Thoracic aorta (tissue), 2 donors: ENCODE measurements around the gene PSENEN. TPM values are rescaled to one million over a fixed set of nuclear protein-coding genes. Genes with fewer than 3 reads are reported as not detected.

Experiments used
- ATAC-seq: fragments of 150-250 bp; one replicate; pipeline ENCODE4 v1.8.0; 2017; ENCODE audit warnings: low read depth; ENCODE audit not compliant: insufficient number of reproducible peaks, low FRiP score
- DNase-seq: peaks from one replicate; pipeline ENCODE4 v3.0.0-alpha.2; 2020; ENCODE audit warnings: low spot score
- H3K27ac ChIP-seq, 2 donors: fragments of 200-600 bp; sonication (generic); 1 replicate in 1 of 2; 2 replicates in 1 of 2; pipeline ENCODE4 v1.5.1; 2016; ENCODE audit warnings: mild to moderate bottlenecking in 2 of 2, moderate library complexity in 2 of 2
- H3K27me3 ChIP-seq: fragments of 200-600 bp; sonication (generic); replicated peaks from 2 replicates; pipeline ENCODE4 v1.6.0; 2016; ENCODE audit warnings: mild to moderate bottlenecking; ENCODE audit not compliant: insufficient read depth
- H3K36me3 ChIP-seq: fragments of 200-600 bp; sonication (generic); one replicate; pipeline ENCODE4 v1.5.1; 2016
- H3K4me1 ChIP-seq, 2 donors: fragments of 200-600 bp; sonication (generic); 1 replicate in 1 of 2; 2 replicates in 1 of 2; pipeline versions ENCODE4 v1.5.1 to v1.6.0; 2016; ENCODE audit warnings: low read depth in 2 of 2, mild to moderate bottlenecking in 1 of 2; ENCODE audit not compliant: control insufficient read depth in 1 of 2
- H3K4me3 ChIP-seq: fragments of 200-600 bp; sonication (generic); 2 replicates; pipeline ENCODE4 v1.5.1; 2016; ENCODE audit warnings: mild to moderate bottlenecking
- H3K9me3 ChIP-seq: fragments of 200-600 bp; sonication (generic); 2 replicates; pipeline ENCODE4 v1.5.1; 2016
- total RNA-seq, 2 donors: library from RNA; depleted of rRNA; stranded (reverse); fragments of >200 nt; gene quantifications; one replicate each; pipeline versions ENCODE4 v1.1.0 to v1.2.3, GENCODE V29; 2016
- TF ChIP-seq, protein P1 (sequence below): fragments of 200-600 bp; sonication (generic); IDR thresholded peaks from one replicate; pipeline ENCODE4 v1.5.1; 2019; ENCODE audit warnings: antibody characterized with exemption

PSENEN gene
- total RNA-seq, 2 donors from 2014 or later = 25.5 to 30.1 TPM

DNA sequence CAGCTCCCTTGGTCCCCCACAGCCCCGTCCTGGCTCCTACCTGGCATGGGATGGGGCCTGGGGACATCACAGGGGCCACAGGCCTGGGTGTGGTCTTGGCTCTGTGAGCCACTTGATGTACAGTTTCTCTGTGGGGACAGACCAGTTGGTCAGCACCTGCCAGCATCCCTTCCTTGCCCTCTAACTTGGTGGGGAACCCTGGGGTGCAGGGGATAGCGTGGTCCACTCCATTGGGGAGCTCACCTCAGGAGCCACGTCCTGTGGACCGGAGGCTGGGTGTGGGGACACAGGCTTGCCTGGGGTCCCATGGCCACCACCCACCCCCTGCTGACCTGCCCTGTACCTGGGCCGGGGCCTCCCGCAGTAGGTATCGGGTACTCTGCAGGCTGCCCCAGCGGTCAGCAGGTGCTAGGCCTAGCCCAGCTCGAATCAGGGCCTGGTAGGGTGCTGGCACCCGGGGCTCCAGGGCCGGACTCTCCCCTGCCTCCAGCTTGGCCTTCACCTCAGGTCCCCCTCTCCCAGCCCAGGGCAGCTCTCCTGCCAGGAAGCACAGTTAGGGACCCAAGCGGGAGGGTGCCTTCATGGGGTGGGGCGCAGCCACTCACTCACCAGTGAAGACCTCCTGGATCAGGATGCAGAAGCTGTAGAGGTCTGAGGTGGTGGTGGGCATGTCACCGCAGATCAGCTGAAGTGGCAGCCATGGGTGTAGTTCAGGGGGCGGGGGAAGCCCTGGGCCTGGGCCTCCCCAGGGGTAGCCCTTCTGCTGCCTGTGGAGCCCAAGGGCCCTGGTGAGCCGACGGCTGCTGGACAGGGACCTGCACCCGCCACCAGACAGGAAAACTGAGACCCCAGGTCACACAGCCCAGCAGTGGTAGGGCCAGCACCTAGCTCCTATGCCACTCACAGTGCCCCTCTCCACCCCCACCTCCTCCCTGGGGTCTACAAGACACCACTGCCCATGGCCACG lies 44.8 kb downstream of the PSENEN start:
- no peaks in the 10 kb centered on the region for H3K27me3 ChIP-seq
- no peak overlapping the region for H3K4me3 ChIP-seq
- no peak for ATAC-seq
- no peak for DNase-seq
- H3K4me1 ChIP-seq = no peaks in the 10 kb centered on the region
- peaks cover under 1% of the 10 kb centered on the region for H3K36me3 ChIP-seq
- H3K9me3 ChIP-seq = no peaks in the 10 kb centered on the region
- no peak overlapping the region for H3K27ac ChIP-seq
- TF ChIP-seq, protein P1, sequence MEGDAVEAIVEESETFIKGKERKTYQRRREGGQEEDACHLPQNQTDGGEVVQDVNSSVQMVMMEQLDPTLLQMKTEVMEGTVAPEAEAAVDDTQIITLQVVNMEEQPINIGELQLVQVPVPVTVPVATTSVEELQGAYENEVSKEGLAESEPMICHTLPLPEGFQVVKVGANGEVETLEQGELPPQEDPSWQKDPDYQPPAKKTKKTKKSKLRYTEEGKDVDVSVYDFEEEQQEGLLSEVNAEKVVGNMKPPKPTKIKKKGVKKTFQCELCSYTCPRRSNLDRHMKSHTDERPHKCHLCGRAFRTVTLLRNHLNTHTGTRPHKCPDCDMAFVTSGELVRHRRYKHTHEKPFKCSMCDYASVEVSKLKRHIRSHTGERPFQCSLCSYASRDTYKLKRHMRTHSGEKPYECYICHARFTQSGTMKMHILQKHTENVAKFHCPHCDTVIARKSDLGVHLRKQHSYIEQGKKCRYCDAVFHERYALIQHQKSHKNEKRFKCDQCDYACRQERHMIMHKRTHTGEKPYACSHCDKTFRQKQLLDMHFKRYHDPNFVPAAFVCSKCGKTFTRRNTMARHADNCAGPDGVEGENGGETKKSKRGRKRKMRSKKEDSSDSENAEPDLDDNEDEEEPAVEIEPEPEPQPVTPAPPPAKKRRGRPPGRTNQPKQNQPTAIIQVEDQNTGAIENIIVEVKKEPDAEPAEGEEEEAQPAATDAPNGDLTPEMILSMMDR = no peak

DNA sequence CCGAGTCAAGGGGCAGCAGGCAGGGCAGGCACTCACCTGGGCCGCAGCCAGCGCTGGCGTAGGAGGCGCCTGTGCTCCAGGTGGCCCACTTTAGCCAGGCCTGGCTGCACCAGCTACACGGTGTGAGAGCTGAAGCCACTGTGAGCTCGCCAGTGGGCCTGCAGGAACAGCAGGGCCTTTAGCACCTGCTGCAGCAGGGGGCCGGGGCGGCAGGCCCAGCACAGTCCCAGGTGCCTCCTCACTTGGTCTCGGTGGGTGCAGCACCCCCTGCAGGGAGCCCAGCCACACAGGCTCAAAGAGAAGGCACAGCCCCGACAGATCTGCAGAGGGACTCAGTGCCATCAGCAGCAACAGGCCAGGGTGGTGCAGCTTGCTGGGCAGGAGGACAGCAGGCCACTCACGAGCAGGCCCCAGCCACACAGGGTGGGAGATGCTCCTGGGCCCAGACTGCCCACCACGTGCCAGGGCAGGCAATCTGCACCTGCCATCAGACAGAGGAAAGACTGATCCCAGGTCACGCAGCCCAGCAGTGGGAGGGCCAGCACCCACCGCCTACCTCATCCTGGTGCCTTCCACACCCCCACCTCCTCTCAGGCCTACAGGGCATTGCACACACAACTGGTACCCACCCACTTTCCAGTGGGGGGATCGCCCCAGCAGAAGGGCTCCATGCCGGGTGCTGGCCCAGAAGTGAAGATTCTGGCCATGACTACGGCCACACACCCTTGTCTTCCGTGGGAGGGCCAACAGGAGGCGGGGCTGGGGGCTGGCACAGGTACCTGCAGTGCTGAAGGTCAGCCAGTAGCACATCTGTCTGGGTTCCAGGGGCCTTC lies 45.7 kb downstream of the PSENEN start:
- no peaks in the 10 kb centered on the region for H3K9me3 ChIP-seq
- DNase-seq = no peak
- no peaks in the 10 kb centered on the region for H3K36me3 ChIP-seq
- H3K4me1 ChIP-seq = no peaks in the 10 kb centered on the region
- H3K4me3 ChIP-seq = no peak overlapping the region
- TF ChIP-seq, protein P1 = no peak
- ATAC-seq = no peak
- H3K27me3 ChIP-seq = no peaks in the 10 kb centered on the region
- H3K27ac ChIP-seq = no peak overlapping the region

DNA sequence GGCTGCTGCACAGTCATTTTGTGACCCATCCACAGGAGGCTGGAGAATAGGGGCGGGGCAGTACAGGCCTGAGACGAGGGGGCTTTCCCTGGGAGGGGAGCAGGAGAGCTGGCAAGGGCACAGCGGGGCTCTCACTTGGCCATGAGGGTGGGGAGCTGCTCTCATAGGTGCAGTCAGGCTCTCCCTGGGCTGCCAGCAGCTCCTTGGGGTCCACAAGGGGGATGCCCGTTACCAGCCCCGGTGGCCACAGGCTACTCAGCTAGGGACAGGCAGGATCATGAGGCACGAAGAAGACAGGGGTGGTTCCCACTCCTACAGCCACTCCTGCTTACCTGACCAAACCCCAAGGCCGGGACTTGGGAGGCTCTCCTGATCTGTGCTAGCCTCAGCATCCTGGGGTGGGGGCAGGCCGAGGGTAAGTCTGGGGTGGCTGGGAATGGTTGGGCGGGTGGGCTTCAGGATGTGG lies 46.4 kb downstream of the PSENEN start:
- no peak for DNase-seq
- Histone ChIP-seq H3K36me3 (no peaks in the 10 kb centered on the region), H3K27me3 (peaks cover 2% of the 10 kb centered on the region), H3K27ac (no peak overlapping the region), H3K4me1 (no peaks in the 10 kb centered on the region), H3K4me3 (no peak overlapping the region), H3K9me3 (no peaks in the 10 kb centered on the region)
- TF ChIP-seq, protein P1 = no peak
- no peak for ATAC-seq

DNA sequence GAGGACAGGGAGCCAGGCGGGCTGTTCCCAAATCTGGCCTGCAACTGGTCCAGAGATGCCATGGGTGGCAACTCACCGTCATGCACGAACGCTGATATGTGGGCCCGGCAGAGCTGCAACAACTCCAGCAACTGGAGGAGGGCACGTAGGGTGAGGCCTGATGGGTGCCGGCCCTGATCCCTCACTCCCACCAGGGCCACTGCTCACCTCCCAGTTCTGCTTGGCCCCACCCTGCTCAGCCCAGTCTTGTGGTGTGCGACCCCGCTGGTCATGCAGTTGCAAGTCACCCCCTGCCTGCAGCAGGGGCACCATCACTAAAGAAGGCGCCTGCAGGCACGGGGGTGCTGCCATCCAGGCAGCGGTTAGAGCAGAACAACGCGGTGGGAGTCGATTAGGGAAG lies 46.9 kb downstream of the PSENEN start:
- peaks cover 4% of the 10 kb centered on the region for H3K27me3 ChIP-seq
- ATAC-seq (no peak), DNase-seq (no peak)
- no peaks in the 10 kb centered on the region for H3K36me3 ChIP-seq
- TF ChIP-seq, protein P1 = no peak
- no peak overlapping the region for H3K4me3 ChIP-seq
- H3K4me1 ChIP-seq = no peaks in the 10 kb centered on the region
- H3K27ac ChIP-seq = no peak overlapping the region
- H3K9me3 ChIP-seq = no peaks in the 10 kb centered on the region

DNA sequence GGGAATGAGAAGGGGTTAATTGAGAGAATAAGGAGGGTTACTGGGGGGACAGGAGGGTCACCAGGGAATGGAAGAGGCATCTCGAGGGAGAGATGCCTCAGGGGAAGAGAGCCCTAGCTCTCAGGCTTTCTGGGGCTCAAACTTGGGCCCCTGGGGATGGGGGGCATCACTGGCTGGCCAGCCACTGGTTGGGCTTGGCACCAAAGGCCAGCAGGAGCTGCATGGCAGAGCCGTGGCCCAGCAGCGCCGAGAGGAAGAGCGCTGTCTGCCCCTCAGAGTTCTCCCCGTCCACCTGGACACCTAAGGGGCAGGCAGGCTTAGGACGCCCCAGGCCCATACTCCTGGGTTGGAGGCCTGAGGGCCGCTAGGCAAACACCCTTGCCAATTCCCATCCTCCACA lies 47.4 kb downstream of the PSENEN start:
- no peaks in the 10 kb centered on the region for H3K36me3 ChIP-seq
- H3K27me3 ChIP-seq = peaks cover 4% of the 10 kb centered on the region
- DNase-seq (no peak), ATAC-seq (no peak)
- H3K4me3 ChIP-seq = no peak overlapping the region
- H3K9me3 ChIP-seq = no peaks in the 10 kb centered on the region
- no peak overlapping the region for H3K27ac ChIP-seq
- TF ChIP-seq, protein P1 = no peak
- H3K4me1 ChIP-seq = no peaks in the 10 kb centered on the region
